ENCODE data around the gene RAPGEF2.

GRCh38 chr4:159153669-159154068, 50.8 kb downstream of the RAPGEF2 start:
- TF ChIP-seq CTCF (conservative IDR thresholded peaks at IDR 0.05) (no peak), ZFX (IDR thresholded peaks at IDR 0.05) (no peak)
